ENCODE results near the gene SDK2.

SDK2 gene

DNA sequence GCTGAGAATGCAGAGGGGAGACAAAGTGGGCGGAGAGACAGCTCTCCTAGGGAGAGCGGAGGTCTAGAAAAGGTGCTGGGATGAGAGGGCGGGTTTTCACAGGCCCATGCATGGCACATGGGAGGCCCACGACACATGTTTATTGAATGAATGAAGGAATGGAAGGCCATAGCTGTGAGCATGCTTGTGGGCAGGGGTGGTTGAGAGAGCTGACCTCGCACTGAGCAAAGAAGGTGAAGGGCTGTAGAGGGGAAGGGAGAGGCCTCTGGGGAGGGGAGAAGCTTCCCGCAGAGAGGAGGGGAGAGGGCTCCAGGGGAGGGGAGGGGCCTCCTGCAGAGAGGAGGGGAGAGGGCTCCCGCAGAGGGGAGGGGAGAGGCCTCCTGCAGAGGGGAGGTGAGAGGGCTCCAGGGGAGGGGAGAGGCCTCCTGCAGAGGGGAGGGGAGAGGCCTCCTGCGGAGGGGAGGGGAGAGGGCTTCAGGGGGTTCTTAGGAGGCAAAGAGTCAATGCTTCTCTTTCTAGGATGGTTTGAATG is 27.3 kb downstream of the SDK2 start:
- H3K4me3 ChIP-seq (ENCODE audit: low read depth, low read length), result no peak overlapping the region
- in situ Hi-C loops (cut with HindIII; ENCODE audit: low sequenced_read_pairs), result no loop called here
- TF ChIP-seq, protein P1, sequence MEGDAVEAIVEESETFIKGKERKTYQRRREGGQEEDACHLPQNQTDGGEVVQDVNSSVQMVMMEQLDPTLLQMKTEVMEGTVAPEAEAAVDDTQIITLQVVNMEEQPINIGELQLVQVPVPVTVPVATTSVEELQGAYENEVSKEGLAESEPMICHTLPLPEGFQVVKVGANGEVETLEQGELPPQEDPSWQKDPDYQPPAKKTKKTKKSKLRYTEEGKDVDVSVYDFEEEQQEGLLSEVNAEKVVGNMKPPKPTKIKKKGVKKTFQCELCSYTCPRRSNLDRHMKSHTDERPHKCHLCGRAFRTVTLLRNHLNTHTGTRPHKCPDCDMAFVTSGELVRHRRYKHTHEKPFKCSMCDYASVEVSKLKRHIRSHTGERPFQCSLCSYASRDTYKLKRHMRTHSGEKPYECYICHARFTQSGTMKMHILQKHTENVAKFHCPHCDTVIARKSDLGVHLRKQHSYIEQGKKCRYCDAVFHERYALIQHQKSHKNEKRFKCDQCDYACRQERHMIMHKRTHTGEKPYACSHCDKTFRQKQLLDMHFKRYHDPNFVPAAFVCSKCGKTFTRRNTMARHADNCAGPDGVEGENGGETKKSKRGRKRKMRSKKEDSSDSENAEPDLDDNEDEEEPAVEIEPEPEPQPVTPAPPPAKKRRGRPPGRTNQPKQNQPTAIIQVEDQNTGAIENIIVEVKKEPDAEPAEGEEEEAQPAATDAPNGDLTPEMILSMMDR (IDR thresholded peaks at IDR 0.05; ENCODE audit: low read depth, low read length), result no peak
- no peak for DNase-seq (ENCODE audit: low read depth, low spot score)

- in situ Hi-C loops (cut with HindIII; ENCODE audit: low sequenced_read_pairs), result no loop called here
- H3K4me3 ChIP-seq (ENCODE audit: low read depth, low read length), result no peak overlapping the region
- TF ChIP-seq, protein P1 (IDR thresholded peaks at IDR 0.05; ENCODE audit: low read depth, low read length), result no peak
- no peak for DNase-seq (ENCODE audit: low read depth, low spot score)
Observed at GRCh38 chr17:73616120-73616872, 27.9 kb downstream of the SDK2 start.

DNA sequence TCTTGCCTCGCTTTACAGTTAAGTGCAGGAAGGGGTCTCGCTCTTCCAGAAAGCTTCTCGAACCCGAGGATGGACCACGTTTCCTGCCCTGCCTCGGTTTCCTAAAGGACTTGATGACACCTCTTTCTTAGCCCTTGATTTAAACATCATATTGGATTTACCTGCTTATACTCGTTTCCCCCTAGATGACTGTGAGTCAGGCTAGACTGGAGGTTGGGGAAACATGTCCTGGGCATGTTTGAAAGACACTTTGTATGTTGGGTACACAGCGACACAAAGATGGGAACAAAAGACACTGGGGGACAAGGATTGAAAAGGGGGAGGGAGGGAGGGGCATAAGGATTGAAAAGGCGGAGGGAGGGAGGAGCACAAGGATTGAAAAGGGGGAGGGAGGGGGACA is 30.0 kb downstream of the SDK2 start:
- H3K4me3 ChIP-seq (ENCODE audit: low read depth, low read length), result no peak overlapping the region
- no peak for DNase-seq (ENCODE audit: low read depth, low spot score)
- TF ChIP-seq, protein P1 (IDR thresholded peaks at IDR 0.05; ENCODE audit: low read depth, low read length), result no peak
- in situ Hi-C loops (cut with HindIII; ENCODE audit: low sequenced_read_pairs), result no loop called here

DNA sequence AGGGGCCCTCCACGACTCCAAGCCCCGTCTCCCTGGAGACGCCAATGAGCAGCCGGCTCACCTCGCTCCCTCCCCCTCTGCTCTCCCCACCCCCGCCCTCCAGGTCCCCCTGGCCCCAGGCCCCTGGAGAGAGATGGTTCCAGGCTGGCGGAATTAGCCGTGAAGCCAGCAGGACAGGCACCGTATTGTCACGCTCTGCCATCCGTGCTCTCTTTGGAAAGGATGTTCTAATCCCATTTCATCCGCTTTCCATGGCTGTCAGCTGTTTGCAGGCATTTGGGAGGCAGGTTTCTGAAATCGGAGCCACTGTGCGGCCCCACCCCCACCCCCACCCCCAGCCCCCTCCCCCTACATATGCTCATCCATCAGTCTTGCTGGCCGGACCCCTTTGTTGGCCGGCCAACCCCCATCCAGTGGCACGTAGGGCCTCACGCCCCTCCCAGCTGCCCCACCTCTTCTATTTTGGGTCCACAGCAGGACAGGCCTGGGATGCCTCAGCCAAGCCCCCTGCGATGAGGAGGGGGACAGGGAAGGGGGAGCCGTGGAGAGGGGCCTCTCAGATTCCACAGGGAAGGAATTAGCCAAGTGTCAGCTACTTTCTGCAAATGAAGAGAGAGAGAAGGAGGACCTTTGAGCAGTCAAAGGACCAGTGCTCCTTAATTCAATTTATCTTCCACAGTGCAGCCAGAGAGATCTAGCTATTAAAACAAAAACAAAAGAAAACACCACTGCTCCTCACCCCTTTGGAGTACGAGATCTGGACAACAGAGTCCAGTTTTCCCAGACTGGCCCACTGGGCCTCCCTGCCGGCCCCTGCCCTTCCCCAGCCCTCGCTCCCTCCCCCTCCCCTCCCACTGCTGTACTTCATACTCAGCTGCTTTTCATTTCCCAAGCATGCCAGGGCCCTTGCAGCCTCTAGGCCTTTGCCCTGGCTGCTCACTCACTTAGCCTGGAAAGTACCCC is 30.7 kb downstream of the SDK2 start:
- in situ Hi-C loops (cut with HindIII; ENCODE audit: low sequenced_read_pairs), result no loop called here
- no peak for DNase-seq (ENCODE audit: low read depth, low spot score)
- H3K4me3 ChIP-seq (ENCODE audit: low read depth, low read length), result no peak overlapping the region
- TF ChIP-seq, protein P1 (IDR thresholded peaks at IDR 0.05; ENCODE audit: low read depth, low read length), result no peak

GRCh38 chr17:73612031-73612472 is 32.2 kb downstream of the SDK2 start:
- in situ Hi-C loops (cut with HindIII; ENCODE audit: low sequenced_read_pairs), result no loop called here
- TF ChIP-seq, protein P1 (IDR thresholded peaks at IDR 0.05; ENCODE audit: low read depth, low read length), result no peak
- H3K4me3 ChIP-seq (ENCODE audit: low read depth, low read length), result no peak overlapping the region
- no peak for DNase-seq (ENCODE audit: low read depth, low spot score)

DNA sequence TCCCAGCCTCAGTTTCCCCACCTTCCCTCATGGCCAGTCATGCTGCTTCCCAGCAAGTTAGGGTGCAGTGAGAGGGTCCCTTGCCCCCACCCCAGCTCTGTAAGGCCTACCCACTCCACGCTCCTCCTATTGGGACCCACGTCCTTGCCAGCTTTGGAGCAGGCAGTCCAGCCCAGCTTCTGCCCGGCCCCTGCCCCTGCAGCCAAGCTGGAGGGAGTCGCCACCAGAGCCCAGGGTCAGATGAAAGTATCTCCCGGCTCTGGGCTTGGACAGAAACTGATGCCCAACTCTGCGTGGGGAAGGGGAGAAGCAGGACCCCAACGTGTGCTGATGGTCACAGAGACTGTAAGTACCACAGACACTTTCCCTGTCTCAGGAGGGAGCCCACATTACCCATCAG is 32.6 kb downstream of the SDK2 start:
- DNase-seq (ENCODE audit: low read depth, low spot score), result no peak
- in situ Hi-C loops (cut with HindIII; ENCODE audit: low sequenced_read_pairs), result no loop called here
- TF ChIP-seq, protein P1 (IDR thresholded peaks at IDR 0.05; ENCODE audit: low read depth, low read length), result no peak
- no peak overlapping the region for H3K4me3 ChIP-seq (ENCODE audit: low read depth, low read length)

Measured in astrocyte of the spinal cord (primary cell).